Measurements from ENCODE around the gene RNF38.
"Not testable (repeated sequence)": the region's sequence is repeated elsewhere in the genome, so short reads cannot be mapped to it uniquely, and the experiment has no call there.

RNF38 gene

DNA sequence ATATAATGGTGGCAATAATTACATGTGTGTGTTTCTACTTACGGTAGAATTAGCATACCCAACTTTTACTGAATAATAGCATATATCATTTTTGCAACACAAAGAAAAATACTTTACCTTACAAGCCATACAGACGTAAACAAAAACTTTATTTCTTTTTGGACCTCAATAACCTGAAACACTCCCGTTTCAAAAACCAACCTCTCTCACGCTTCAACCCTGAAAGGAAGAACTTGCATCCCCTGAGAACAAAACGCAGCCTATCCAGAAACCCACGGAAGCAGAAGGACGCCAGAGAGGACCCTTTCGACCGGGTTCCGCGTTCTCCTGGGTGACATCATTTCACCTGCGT is at the start of gene RNF38:
TSS of gene RNF38 (minus strand) at position 290 of the 352 bp plus-strand sequence. CDS start at position 129, 161 bp downstream.
- Histone ChIP-seq H3K4me2 (ENCODE audit: low read length) (peak within 1 kb of the TSS; percentile 75), H3K36me3 (ENCODE audit: control insufficient read depth, insufficient read depth, low read length) (no peaks in the 10 kb centered on the region), H3K4me3 (ENCODE audit: low read depth, low read length) (peak within 1 kb of the TSS; percentile 69), H2AFZ (peak within 1 kb of the TSS; percentile 88), H3K27ac (peak within 1 kb of the TSS; percentile 80), H3K9me3 (ENCODE audit: control insufficient read depth, low read length) (no peaks in the 10 kb centered on the region), H3K4me1 (peaks cover 3% of the 10 kb centered on the region), H3K79me2 (peaks cover 6% of the 10 kb centered on the region), H3K27me3 (ENCODE audit: control insufficient read depth, insufficient read depth, low read length) (no peaks in the 10 kb centered on the region), H3K9ac (no peak within 1 kb of the TSS)
- no peak for TF ChIP-seq CTCF (IDR thresholded peaks at IDR 0.05)

DNA sequence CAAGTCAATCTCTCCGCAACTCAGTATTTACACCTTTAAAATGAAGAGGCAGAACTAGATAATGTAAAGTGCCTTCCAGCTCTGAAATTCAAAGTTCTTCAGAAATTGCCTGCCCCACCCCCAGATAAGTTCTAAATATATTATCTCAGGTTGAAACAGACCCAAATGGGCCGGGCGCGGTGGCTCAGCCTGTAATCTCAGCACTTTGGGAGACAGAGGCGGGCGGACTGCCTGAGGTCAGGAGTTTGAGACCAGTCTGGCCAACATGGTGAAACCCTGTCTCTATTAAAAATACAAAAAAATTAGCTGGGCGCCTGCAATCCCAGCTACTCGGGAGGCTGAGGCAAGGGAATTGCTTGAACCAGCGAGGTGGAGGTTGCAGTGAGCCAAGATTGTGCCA is 48.5 kb upstream of the RNF38 start:
- H3K4me1 ChIP-seq; H3K4me2 ChIP-seq (ENCODE audit: low read length); H3K27ac ChIP-seq; H3K36me3 ChIP-seq (ENCODE audit: control insufficient read depth, insufficient read depth, low read length); H3K4me3 ChIP-seq (ENCODE audit: low read depth, low read length); H2AFZ ChIP-seq; H3K27me3 ChIP-seq (ENCODE audit: control insufficient read depth, insufficient read depth, low read length); H3K79me2 ChIP-seq; H3K9me3 ChIP-seq (ENCODE audit: control insufficient read depth, low read length); H3K9ac ChIP-seq: not testable (repeated sequence)

DNA sequence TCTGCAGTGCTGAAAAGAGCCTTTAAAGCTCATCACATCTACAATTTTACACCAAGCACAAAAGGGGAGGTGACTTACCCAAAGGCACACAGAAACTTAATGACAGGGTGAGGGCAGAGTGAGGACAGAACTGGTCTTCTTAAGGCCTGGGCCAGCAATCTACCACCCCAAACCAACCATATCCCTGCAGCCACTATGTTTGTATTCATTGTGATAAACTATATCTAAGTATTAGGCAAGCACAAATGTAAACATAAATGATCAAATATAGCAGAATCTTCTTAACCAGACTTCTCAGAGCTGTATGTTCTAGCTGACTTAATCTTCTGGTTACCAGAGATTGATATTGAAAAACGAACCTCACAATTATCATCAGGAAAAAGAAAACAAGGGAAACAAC is 47.9 kb upstream of the RNF38 start:
- H3K27ac ChIP-seq: no peak overlapping the region
- no peak for TF ChIP-seq CTCF (IDR thresholded peaks at IDR 0.05)
- no peaks in the 10 kb centered on the region for H3K36me3 ChIP-seq (ENCODE audit: control insufficient read depth, insufficient read depth, low read length)
- no peaks in the 10 kb centered on the region for H3K9me3 ChIP-seq (ENCODE audit: control insufficient read depth, low read length)
- peaks cover 4% of the 10 kb centered on the region for H3K79me2 ChIP-seq
- no peaks in the 10 kb centered on the region for H3K4me1 ChIP-seq
- no peak overlapping the region for H2AFZ ChIP-seq
- no peak overlapping the region for H3K9ac ChIP-seq
- no peak overlapping the region for H3K4me2 ChIP-seq (ENCODE audit: low read length)
- H3K4me3 ChIP-seq (ENCODE audit: low read depth, low read length): no peak overlapping the region
- H3K27me3 ChIP-seq (ENCODE audit: control insufficient read depth, insufficient read depth, low read length): no peaks in the 10 kb centered on the region

DNA sequence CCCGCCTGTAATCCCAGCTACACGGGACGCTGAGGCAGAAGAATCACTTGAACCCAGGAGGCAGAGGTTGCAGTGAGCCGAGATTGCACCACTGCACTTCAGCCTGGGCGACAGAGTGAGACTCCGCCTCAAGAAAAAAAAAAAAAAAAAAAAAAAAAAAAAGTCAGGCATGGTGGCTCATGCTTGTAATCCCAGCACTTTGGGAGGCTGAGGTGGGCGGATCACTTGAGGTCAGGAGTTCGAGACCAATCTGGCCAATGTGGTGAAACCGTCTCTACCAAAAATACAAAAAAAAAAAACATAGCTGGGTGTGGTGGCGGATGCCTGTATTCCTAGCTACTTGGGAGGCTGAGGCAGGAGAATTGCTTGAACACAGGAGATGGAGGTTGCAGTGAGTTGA is 46.6 kb upstream of the RNF38 start:
- not testable (repeated sequence) for H3K4me3 ChIP-seq (ENCODE audit: low read depth, low read length); H3K27ac ChIP-seq; H3K4me1 ChIP-seq; H3K27me3 ChIP-seq (ENCODE audit: control insufficient read depth, insufficient read depth, low read length); H2AFZ ChIP-seq; H3K36me3 ChIP-seq (ENCODE audit: control insufficient read depth, insufficient read depth, low read length); H3K4me2 ChIP-seq (ENCODE audit: low read length); H3K9ac ChIP-seq; H3K9me3 ChIP-seq (ENCODE audit: control insufficient read depth, low read length); H3K79me2 ChIP-seq

DNA sequence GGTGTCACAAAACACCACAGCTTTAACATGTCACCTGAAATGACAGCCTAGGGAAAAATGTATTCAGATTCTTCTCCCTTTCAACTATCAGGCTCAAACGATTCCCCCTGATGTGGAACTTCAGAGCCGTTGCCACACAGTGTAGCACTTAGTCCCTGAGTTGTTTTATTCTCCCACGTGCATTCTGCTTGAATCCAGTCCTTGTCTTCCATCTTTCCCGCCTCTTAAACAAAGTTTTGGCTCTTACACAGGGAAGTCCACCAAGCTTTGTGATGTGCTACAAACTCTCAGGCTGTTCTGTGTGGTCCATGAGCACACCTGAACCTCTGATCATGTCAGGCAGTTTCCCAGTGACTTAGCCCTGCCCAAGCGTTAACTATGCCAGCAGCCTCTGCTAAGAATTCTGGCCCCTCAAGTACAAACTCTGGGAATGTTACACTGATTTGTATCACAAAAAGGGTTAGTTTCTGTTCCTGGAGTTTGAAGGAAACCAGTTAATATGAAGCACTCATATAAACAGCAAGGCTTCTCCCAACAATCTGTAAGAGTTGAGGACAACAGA is 45.8 kb upstream of the RNF38 start:
- Histone ChIP-seq H2AFZ (no peak overlapping the region), H3K9me3 (ENCODE audit: control insufficient read depth, low read length) (no peaks in the 10 kb centered on the region), H3K27me3 (ENCODE audit: control insufficient read depth, insufficient read depth, low read length) (no peaks in the 10 kb centered on the region), H3K27ac (no peak overlapping the region), H3K36me3 (ENCODE audit: control insufficient read depth, insufficient read depth, low read length) (no peaks in the 10 kb centered on the region), H3K4me2 (ENCODE audit: low read length) (peak overlapping the region; percentile 19), H3K4me3 (ENCODE audit: low read depth, low read length) (no peak overlapping the region), H3K4me1 (no peaks in the 10 kb centered on the region), H3K79me2 (peaks cover 4% of the 10 kb centered on the region), H3K9ac (no peak overlapping the region)
- TF ChIP-seq CTCF (IDR thresholded peaks at IDR 0.05): no peak

DNA sequence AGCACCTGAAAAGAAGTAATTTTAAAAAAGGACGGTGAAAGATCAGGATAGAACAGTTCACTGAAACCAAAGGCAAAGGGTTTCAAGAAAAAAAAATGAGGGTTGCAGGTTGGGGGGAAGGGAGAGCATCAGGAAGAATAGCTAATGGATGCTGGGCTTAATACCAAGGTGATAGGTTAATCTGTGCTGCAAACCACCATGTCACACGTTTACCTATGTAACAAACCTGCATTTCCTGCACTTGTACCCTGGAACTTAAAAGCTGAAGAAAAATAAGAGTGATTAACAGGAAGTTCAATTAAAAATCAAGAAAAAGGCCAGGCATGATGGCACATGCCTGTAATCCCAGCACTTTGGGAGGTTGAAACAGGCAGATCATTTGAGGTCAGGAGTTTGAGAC is 44.1 kb upstream of the RNF38 start:
- no peaks in the 10 kb centered on the region for H3K79me2 ChIP-seq
- H3K4me2 ChIP-seq (ENCODE audit: low read length): no peak overlapping the region
- no peaks in the 10 kb centered on the region for H3K9me3 ChIP-seq (ENCODE audit: control insufficient read depth, low read length)
- no peaks in the 10 kb centered on the region for H3K36me3 ChIP-seq (ENCODE audit: control insufficient read depth, insufficient read depth, low read length)
- no peaks in the 10 kb centered on the region for H3K4me1 ChIP-seq
- no peak for TF ChIP-seq CTCF (IDR thresholded peaks at IDR 0.05)
- H2AFZ ChIP-seq: no peak overlapping the region
- no peak overlapping the region for H3K27ac ChIP-seq
- H3K27me3 ChIP-seq (ENCODE audit: control insufficient read depth, insufficient read depth, low read length): no peaks in the 10 kb centered on the region
- H3K4me3 ChIP-seq (ENCODE audit: low read depth, low read length): no peak overlapping the region
- no peak overlapping the region for H3K9ac ChIP-seq

All from parathyroid adenoma (tissue), 2 donors.